HepG2 (cell line): ENCODE data around the gene MBD2. TPM values are rescaled to one million over a fixed set of nuclear protein-coding genes. Genes with fewer than 3 reads are reported as not detected.

ENCODE experiments used
- BCL3 ChIP-seq: sonication (generic); formaldehyde crosslinking; IDR thresholded peaks from 2 replicates; pipeline ENCODE4 v1.5.1; 2020; ENCODE audit warnings: mild to moderate bottlenecking, missing genetic modification reagents, moderate library complexity
- FOXP4 ChIP-seq: sonication (generic); formaldehyde crosslinking; IDR thresholded peaks from 2 replicates; pipeline ENCODE4 v1.4.0; 2020; ENCODE audit warnings: missing genetic modification reagents
- LRRFIP1 ChIP-seq: sonication (generic); formaldehyde crosslinking; conservative IDR thresholded peaks from 2 replicates; pipeline ENCODE4 v1.4.0; 2020; ENCODE audit warnings: missing genetic modification reagents
- PRMT3 ChIP-seq: sonication (generic); formaldehyde crosslinking; IDR thresholded peaks from 2 replicates; pipeline ENCODE4 v1.8.1; 2022; ENCODE audit warnings: low read depth, mild to moderate bottlenecking, moderate library complexity, missing genetic modification reagents, borderline replicate concordance
- REST ChIP-seq, 2 experiments: IDR thresholded peaks; 2 replicates each; pipeline ENCODE4 v1.6.1; 2011 to 2012; ENCODE audit warnings: low read length in 2 of 2, borderline replicate concordance in 1 of 2, low read depth in 1 of 2, mild to moderate bottlenecking in 1 of 2, moderate library complexity in 1 of 2
- SALL1 ChIP-seq: sonication (generic); formaldehyde crosslinking; IDR thresholded peaks from 2 replicates; pipeline ENCODE4 v1.8.0; 2022; ENCODE audit warnings: mild to moderate bottlenecking, missing genetic modification reagents
- SMAD3 ChIP-seq: sonication (generic); formaldehyde crosslinking; IDR thresholded peaks from 2 replicates; pipeline ENCODE4 v1.4.0; 2020; ENCODE audit warnings: missing genetic modification reagents
- U2AF1 ChIP-seq: fragments of 200-400 bp; formaldehyde crosslinking; optimal IDR thresholded peaks from 2 replicates; pipeline ENCODE3; 2017; ENCODE audit warnings: mild to moderate bottlenecking, low read depth, low read length
- ZBTB39 ChIP-seq: sonication (generic); formaldehyde crosslinking; IDR thresholded peaks from 2 replicates; pipeline ENCODE4 v1.5.0; 2020; ENCODE audit warnings: missing genetic modification reagents
- ZBTB46 ChIP-seq: sonication (generic); formaldehyde crosslinking; IDR thresholded peaks from 2 replicates; pipeline ENCODE4 v1.4.0; 2020; ENCODE audit warnings: mild to moderate bottlenecking, missing genetic modification reagents, borderline replicate concordance
- ZNF703 ChIP-seq: sonication (generic); formaldehyde crosslinking; IDR thresholded peaks from 2 replicates; pipeline ENCODE4 v1.5.1; 2020; ENCODE audit warnings: missing genetic modification reagents, mild to moderate bottlenecking, moderate library complexity, borderline replicate concordance
- ZNF792 ChIP-seq: IDR thresholded peaks from 2 replicates; pipeline ENCODE4 v1.6.1; 2016
- polyA plus RNA-seq, 8 experiments: library from polyadenylated mRNA; depleted of rRNA in 3 of 8; stranded (reverse) in 7 of 8; unstranded in 1 of 8; fragments of >200 nt; fragmentation: Illumina TruSeq in 4 of 8; extraction: Trizol in 4 of 8; gene quantifications; 2 replicates each; pipeline versions ENCODE4 v1.2.1 to v1.2.3, GENCODE V29; 2011 to 2016; ENCODE audit warnings: low read depth in 4 of 8, missing spikeins in 1 of 8, mixed read lengths in 1 of 8; ENCODE audit not compliant: insufficient read depth in 1 of 8
- total RNA-seq, 5 experiments: library from RNA; depleted of rRNA; stranded (reverse); fragments of >200 nt; fragmentation: Illumina TruSeq; extraction: Trizol; gene quantifications; 2 replicates each; pipeline ENCODE4 v1.2.3, GENCODE V29; 2016; ENCODE audit warnings: low read depth in 1 of 5

The MBD2 gene
- total and polyA plus RNA-seq, 2 of the 13 experiments (the other 11 are each of a cell fraction or from before 2014, with no cell fraction given): 19.1 to 38.5 TPM

GRCh38 chr18:54254265-54254758, 29.8 kb upstream of the MBD2 start (continued):
- TF ChIP-seq REST (IDR thresholded peaks at IDR 0.05; ENCODE audit: borderline replicate concordance in 1 of 2, low read depth in 1 of 2, low read length in 2 of 2) (peak in 1 of 2 experiments; percentile 26; a peak in 1 of 4 replicates), U2AF1 (no peak), LRRFIP1 (CRISPR knock-in tag) (no peak), BCL3 (CRISPR knock-in tag) (no peak), ZNF792 (CRISPR knock-in tag) (no peak), SALL1 (CRISPR knock-in tag) (peak; percentile 91), SMAD3 (CRISPR knock-in tag) (no peak), ZBTB46 (CRISPR knock-in tag) (no peak), FOXP4 (peak; percentile 90), ZNF703 (CRISPR knock-in tag) (no peak), PRMT3 (CRISPR knock-in tag) (no peak), ZBTB39 (no peak)
